ENCODE results near the gene TMEM132A. TPM values are rescaled to one million over a fixed set of nuclear protein-coding genes. Genes with fewer than 3 reads are reported as not detected.

Gene TMEM132A
- total RNA-seq, 4 donors from 2014 or later = 1.8 to 7.0 (median 3.5) TPM

- intact Hi-C loops (cut with DNase I; ENCODE audit: low total_unique reads) (no loop called here), in situ Hi-C loops (cut with MboI; ENCODE audit: low pct_ligation_motif_present in 1 of 4, low pct_unique_long_range_greater_than_20kb in 1 of 4, low sequenced_read_pairs in 3 of 4) (no loop called here)
- Histone ChIP-seq H3K4me1 (no peaks in the 10 kb centered on the region), H3K9me3 (no peaks in the 10 kb centered on the region), H3K27me3 (no peaks in the 10 kb centered on the region), H3K36me3 (no peaks in the 10 kb centered on the region), H3K27ac (peak overlapping the region in 2 of 4 donors; percentile 34 to 42), H3K4me3 (no peak overlapping the region)
- no peak for DNase-seq
- TF ChIP-seq CTCF (IDR thresholded peaks at IDR 0.05) (no peak), EP300 (IDR thresholded peaks at IDR 0.05; ENCODE audit: low read depth) (no peak), POLR2AphosphoS5 (IDR thresholded peaks at IDR 0.05) (no peak), POLR2A (IDR thresholded peaks at IDR 0.05) (no peak)
- 73 to 75% methylated on average over 2 of the region's 2 CpGs for WGBS, 2 donors (ENCODE audit: low coverage in 1 of 2)
These were observed 61.2 kb downstream of the TMEM132A start for GRCh38 chr11:60985501-60985900.

- H3K27me3 ChIP-seq = no peaks in the 10 kb centered on the region
- no peak for TF ChIP-seq CTCF (IDR thresholded peaks at IDR 0.05)
- no peak for TF ChIP-seq POLR2AphosphoS5 (IDR thresholded peaks at IDR 0.05)
- TF ChIP-seq EP300 (IDR thresholded peaks at IDR 0.05; ENCODE audit: low read depth) = no peak
- TF ChIP-seq POLR2A (IDR thresholded peaks at IDR 0.05) = no peak
- DNase-seq = peak; percentile 65
- in situ Hi-C loops (cut with MboI; ENCODE audit: low pct_ligation_motif_present in 1 of 4, low pct_unique_long_range_greater_than_20kb in 1 of 4, low sequenced_read_pairs in 3 of 4) = no loop called here
- H3K27ac ChIP-seq = peak overlapping the region in 2 of 4 donors; percentile 42 to 51
- H3K4me1 ChIP-seq = no peaks in the 10 kb centered on the region
- no peak overlapping the region for H3K4me3 ChIP-seq
- intact Hi-C loops (cut with DNase I; ENCODE audit: low total_unique reads) = no loop called here
- H3K36me3 ChIP-seq = no peaks in the 10 kb centered on the region
- no peaks in the 10 kb centered on the region for H3K9me3 ChIP-seq
- 67 to 80% methylated on average over 1 to 17 of the region's 17 CpGs for WGBS, 2 donors (ENCODE audit: low coverage in 1 of 2)
These were observed 62.0 kb downstream of the TMEM132A start for GRCh38 chr11:60985991-60986915.

Small RNAs within 50 kb of the gene (small RNA-seq; reads per million reads assigned to genes)
- gene RNU6-933P = 0 reads per million in 4 donors

Other genes starting within 250 kb of the TMEM132A start
- 100 to 1,000 TPM in 1 of 4 donors, 10 to 100 TPM in 3; 22.9 to 141 (median 52.1) TPM for gene MS4A8, start 224.8 kb upstream of the TMEM132A start, total RNA-seq
- gene MS4A18, start 199.7 kb upstream of the TMEM132A start, total RNA-seq = not detected
- gene MS4A15, start 167.6 kb upstream of the TMEM132A start, total RNA-seq = not detected
- 1 to 10 TPM in 2 of 4 donors, not detected in 2; 1.3 to 2.2 TPM for gene MS4A10, start 139.1 kb upstream of the TMEM132A start, total RNA-seq
- gene CCDC86, start 82.3 kb upstream of the TMEM132A start, total RNA-seq = 1 to 10 TPM; 1.9 to 9.1 (median 5.5) TPM
- gene PTGDR2, start 68.5 kb upstream of the TMEM132A start, total RNA-seq = 10 to 100 TPM in 1 of 4 donors, 1 to 10 TPM in 2, not detected in 1; 3.5 to 36.6 (median 4.5) TPM
- gene ZP1, start 56.9 kb upstream of the TMEM132A start, total RNA-seq = not detected
- 10 to 100 TPM; 15.5 to 70.3 (median 42.8) TPM for gene PRPF19, start 17.9 kb upstream of the TMEM132A start, total RNA-seq
- gene TMEM109, start 10.3 kb upstream of the TMEM132A start, total RNA-seq = 10 to 100 TPM; 35.2 to 47.2 (median 45.1) TPM
- 10 to 100 TPM in 3 of 4 donors, 1 to 10 TPM in 1; 8.1 to 18.9 (median 12.6) TPM for gene SLC15A3, start 27.7 kb downstream of the TMEM132A start, total RNA-seq
- gene CD6, start 47.2 kb downstream of the TMEM132A start, total RNA-seq = 1 to 10 TPM in 3 of 4 donors, not detected in 1; 1.9 to 4.3 (median 3.0) TPM
- gene CD5, start 178.0 kb downstream of the TMEM132A start, total RNA-seq = 1 to 10 TPM in 3 of 4 donors, not detected in 1; 1.6 to 7.5 (median 3.7) TPM
- gene VPS37C, start 237.0 kb downstream of the TMEM132A start, total RNA-seq = 10 to 100 TPM in 3 of 4 donors, 1 to 10 TPM in 1; 8.6 to 23.3 (median 20.5) TPM

Data from transverse colon (tissue), 4 donors.